Measurements from ENCODE around the gene SLC5A7.

Gene SLC5A7

GRCh38 chr2:107986278-107987217, at the start of gene SLC5A7:
SLC5A7 (plus strand) TSS chr2:107986524; CDS start chr2:107988156, 1,632 bp downstream.
- DNase-seq = no peak

- DNase-seq = no peak
Observed at GRCh38 chr2:107961395-107961794, 24.9 kb upstream of the SLC5A7 start.

GRCh38 chr2:107964185-107964584, 22.1 kb upstream of the SLC5A7 start:
- DNase-seq = no peak

GRCh38 chr2:107984707-107985106, 1.6 kb upstream of the SLC5A7 start:
- no peak for DNase-seq

DNA sequence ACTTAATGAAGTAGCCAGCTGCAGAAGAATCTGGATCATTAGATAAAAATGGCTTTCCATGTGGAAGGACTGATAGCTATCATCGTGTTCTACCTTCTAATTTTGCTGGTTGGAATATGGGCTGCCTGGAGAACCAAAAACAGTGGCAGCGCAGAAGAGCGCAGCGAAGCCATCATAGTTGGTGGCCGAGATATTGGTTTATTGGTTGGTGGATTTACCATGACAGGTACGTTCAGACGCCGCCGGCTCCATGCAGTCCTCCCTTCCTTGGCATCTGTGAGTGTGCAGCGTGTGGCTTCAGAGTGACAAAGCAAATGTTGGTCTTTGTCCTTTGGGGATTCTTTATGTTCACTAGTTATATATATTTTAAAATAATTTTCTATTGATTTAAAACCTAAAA, 1.8 kb downstream of the SLC5A7 start:
- DNase-seq = no peak

DNA sequence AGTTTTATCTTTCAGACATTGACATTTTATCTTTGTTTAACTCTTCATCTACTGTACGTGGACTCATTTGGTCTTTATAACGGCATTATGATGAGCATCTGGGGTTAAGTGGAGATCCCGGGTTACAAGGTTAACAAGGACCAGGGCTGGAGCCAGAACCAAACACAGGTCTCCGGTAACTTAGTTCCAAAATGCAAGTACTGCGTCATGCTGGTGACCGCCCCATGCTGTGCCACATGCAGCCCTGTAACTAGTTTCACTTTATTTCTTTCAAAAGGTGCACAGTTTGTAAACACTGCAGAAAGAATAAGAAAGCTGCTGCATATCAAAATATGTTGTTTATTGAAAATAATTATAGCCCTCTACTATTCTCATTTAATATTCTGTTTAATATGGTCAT, 3.1 kb downstream of the SLC5A7 start:
- DNase-seq = no peak

DNA sequence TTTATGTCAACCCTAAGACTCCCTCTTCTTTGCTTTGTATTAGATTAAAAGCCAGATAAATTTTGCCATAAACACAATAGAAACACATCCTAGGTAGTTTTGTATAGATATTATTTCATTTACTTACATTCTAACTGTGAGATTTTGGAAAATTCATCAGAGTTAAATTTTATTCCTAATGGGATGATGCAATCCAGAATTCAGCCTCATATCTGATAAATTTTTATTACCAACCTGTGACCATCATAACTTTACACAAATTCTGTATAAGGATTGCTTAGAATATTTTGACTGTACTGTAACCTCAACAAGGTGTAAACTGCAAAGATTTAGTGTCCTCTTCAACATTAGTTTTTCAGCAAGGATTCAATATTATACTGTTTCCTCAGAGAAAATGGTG, 4.4 kb downstream of the SLC5A7 start:
- DNase-seq = no peak

DNA sequence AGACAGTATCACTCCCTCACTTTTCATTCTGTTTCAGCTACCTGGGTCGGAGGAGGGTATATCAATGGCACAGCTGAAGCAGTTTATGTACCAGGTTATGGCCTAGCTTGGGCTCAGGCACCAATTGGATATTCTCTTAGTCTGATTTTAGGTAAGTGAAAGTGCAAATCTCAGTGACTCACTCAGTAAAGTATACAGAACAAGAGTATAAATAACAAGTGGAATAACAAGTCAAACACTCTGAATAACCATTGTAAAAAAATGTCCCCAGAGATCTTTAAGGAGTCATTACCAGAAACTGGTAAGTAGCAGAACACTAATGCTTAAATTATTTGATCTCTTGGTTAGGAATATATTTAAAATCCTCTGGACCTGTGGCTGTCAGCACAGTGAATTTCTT, 5.7 kb downstream of the SLC5A7 start:
- no peak for DNase-seq

- DNase-seq = no peak
Observed at GRCh38 chr2:107999158-107999557, 12.8 kb downstream of the SLC5A7 start.

DNA sequence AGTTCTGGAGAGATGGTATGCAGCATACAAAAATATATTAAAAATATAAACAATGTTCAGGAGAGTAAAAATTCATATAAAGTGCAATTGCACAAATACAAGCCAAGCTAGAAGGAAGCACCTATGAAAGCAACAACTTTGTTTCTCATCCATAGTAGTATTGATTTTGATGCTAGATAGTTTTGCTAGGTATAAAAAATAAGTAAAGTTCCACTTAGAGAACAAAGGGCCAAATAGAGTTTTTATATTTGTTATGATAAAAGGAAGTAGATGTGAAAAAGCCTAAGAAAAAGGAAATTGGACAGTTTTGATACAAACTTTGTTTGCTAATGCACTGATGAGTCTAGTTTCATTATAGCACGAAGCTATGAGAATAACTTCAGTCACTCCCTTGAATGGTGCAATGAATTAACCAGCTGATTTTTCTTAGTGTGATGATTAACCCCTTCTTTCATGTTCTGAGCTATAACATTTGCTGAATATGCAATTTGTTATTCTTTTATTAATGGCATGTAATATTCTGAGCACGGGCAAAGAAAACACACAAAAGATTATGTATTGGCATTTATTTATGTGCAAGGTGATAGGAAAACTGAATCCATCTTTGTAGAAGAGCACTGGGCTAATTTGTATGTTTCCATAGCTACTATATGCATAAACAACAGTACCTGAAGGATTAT, 24.7 kb downstream of the SLC5A7 start:
- DNase-seq = no peak

DNA sequence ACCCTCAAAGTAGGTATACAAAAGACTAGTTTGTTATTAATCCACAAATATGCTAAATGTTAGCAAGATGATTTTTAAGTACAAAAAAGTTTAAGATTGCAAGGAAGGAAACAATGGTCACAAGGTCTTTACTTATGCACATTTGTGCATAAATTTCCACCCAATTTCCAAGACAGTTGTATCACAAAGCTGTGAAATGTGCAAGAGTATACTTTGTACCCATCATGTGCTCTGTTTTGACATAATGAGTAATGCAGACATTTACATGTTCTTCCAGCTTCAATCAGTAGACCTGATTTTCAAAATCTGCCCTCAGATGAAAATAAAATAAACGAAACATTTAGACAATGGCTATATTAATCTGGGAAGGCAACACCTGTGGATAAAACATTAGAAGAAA, 27.0 kb downstream of the SLC5A7 start:
- DNase-seq = no peak

GRCh38 chr2:108022628-108023027, 36.3 kb downstream of the SLC5A7 start:
- no peak for DNase-seq

GRCh38 chr2:108023776-108024175, 37.5 kb downstream of the SLC5A7 start:
- no peak for DNase-seq

GRCh38 chr2:108026092-108026794, 39.9 kb downstream of the SLC5A7 start:
- no peak for DNase-seq

DNA sequence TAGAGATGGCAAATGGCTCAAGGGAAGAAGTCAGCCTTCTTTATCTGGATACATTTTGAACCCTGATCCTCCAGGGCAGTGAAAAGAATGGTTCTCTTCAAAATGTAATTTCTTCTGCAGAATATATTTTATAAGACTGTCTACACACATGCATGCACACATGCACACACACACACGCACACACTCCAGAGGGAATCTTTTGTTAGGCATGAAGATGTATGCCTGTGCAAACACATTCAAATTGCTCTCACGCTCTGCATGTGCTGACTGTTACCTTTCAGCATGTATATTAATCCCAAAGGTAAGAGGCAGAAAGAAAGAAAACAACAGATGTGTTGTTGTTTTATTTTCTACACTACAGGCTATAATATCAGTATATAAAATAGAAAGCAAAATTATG, 43.2 kb downstream of the SLC5A7 start:
- no peak for DNase-seq

DNA sequence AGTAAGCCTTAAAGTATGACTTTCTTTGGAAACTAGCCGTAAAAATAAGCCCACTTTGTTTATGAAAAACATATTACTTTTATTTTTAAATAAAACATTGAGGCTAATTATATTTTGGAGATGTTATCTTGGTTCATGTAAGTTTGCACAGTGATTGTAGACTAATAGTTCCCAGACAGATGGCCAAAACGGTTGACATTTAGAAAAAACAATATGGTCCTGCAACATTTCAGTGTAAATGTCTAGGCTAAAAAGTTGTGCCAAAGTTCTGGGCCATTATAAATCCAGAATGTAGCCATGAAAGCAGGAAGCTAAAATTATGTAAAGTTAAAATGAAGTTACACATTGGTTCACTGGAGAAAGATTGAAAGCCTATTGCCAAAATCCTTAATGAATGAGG, 43.6 kb downstream of the SLC5A7 start:
- no peak for DNase-seq

- DNase-seq = no peak
Observed at GRCh38 chr2:108031471-108031941, 45.2 kb downstream of the SLC5A7 start.

GRCh38 chr2:108034843-108035242, 48.5 kb downstream of the SLC5A7 start:
- DNase-seq = no peak

- DNase-seq = no peak
Observed at GRCh38 chr2:108048752-108049151, 62.4 kb downstream of the SLC5A7 start.

DNA sequence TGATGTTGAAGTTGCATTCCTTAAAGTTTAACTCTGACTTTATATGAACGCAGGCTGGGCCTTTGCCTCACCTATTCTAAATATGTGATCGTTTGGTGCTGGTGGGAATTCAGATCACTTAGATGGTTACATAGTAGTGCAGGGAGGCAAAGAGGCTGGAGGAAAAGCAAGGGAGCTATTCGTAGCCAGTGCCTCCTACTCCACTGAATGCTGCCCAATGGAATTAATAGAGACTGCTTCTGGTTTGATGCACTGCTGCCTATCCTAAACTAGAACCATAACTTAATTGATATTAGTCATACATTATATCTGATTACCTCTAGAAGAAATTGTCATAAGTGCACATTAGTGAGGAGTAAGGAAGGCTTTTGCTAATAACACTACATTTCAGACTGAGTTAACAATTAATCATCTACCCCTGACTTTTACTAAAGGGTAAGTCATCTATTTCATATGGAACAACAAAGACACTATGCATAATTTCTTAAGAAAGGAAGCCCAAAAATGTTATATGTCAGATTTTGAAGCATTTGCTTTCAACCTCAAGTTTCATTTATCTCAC, 72.3 kb downstream of the SLC5A7 start:
- DNase-seq = no peak

- DNase-seq = no peak
Observed at GRCh38 chr2:108061439-108062042, 75.2 kb downstream of the SLC5A7 start.

All from fibroblast of upper back skin (primary cell).